ENCODE measurements around the gene MAOB. TPM values are rescaled to one million over a fixed set of nuclear protein-coding genes. Genes with fewer than 3 reads are reported as not detected.
A peak's percentile ranks its signal among the peaks of the same experiment; 100 is the strongest.

The MAOB gene
- total and polyA plus RNA-seq, 12 donors = 10.8 to 90.0 (median 41.2) TPM

GRCh38 chrX:43866423-43866822 is 15.8 kb downstream of the MAOB start:
- no peaks in the 10 kb centered on the region for H3K36me3 ChIP-seq (replicated peaks in 1 of 2)
- no peak overlapping the region for H3K4me3 ChIP-seq
- TF ChIP-seq CTCF (IDR thresholded peaks at IDR 0.05) = no peak
- no peak for TF ChIP-seq POLR2A (IDR thresholded peaks at IDR 0.05)
- no peaks in the 10 kb centered on the region for H3K4me1 ChIP-seq (replicated peaks in 1 of 2)
- intact Hi-C loops (cut with DNase I) = no loop called here
- H3K27ac ChIP-seq = no peak overlapping the region
- WGBS, 4 donors = 83 to 92% (median 86%) methylated on average over 4 of the region's 4 CpGs
- H3K9me3 ChIP-seq (replicated peaks in 1 of 3) = no peaks in the 10 kb centered on the region
- H3K27me3 ChIP-seq = no peaks in the 10 kb centered on the region
- no peak for DNase-seq

- H3K36me3 ChIP-seq (replicated peaks in 1 of 2) = no peaks in the 10 kb centered on the region
- no peak overlapping the region for H3K4me3 ChIP-seq
- no peaks in the 10 kb centered on the region for H3K4me1 ChIP-seq (replicated peaks in 1 of 2)
- 70 to 99% (median 85%) methylated on average over 5 of the region's 5 CpGs for WGBS, 4 donors
- intact Hi-C loops (cut with DNase I) = no loop called here
- no peak for TF ChIP-seq POLR2A (IDR thresholded peaks at IDR 0.05)
- no peak for TF ChIP-seq CTCF (IDR thresholded peaks at IDR 0.05)
- no peak overlapping the region for H3K27ac ChIP-seq
- no peaks in the 10 kb centered on the region for H3K9me3 ChIP-seq (replicated peaks in 1 of 3)
- DNase-seq = no peak
- no peaks in the 10 kb centered on the region for H3K27me3 ChIP-seq
Observed at GRCh38 chrX:43865791-43866190, 16.5 kb downstream of the MAOB start.

DNA sequence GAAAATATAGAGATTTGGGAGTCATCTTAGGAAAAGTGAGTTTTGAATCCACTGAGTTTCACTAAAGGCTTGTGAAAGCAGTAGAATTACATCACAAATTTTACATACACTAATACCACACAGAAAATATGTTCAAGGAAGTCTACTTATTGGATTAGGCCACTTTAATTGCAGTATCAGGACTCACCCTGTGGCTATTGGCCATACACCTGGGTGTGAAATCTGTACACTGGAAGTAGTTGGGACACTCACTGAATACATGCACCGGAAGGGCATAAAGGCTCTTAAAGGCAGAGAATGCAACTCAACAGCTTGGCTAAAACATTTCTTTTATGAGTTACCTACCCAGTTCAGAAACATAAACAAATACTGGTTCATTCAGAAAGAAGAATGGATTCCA is 19.8 kb downstream of the MAOB start:
- Histone ChIP-seq H3K36me3 (replicated peaks in 1 of 2) (no peaks in the 10 kb centered on the region), H3K4me1 (replicated peaks in 1 of 2) (no peaks in the 10 kb centered on the region), H3K9me3 (replicated peaks in 1 of 3) (no peaks in the 10 kb centered on the region), H3K4me3 (no peak overlapping the region), H3K27me3 (no peaks in the 10 kb centered on the region), H3K27ac (no peak overlapping the region)
- DNase-seq = no peak
- TF ChIP-seq CTCF (IDR thresholded peaks at IDR 0.05) = no peak
- TF ChIP-seq POLR2A (IDR thresholded peaks at IDR 0.05) = no peak
- 90 to 100% (median 95%) methylated on average over 1 of the region's 1 CpG for WGBS, 4 donors
- intact Hi-C loops (cut with DNase I) = no loop called here

DNA sequence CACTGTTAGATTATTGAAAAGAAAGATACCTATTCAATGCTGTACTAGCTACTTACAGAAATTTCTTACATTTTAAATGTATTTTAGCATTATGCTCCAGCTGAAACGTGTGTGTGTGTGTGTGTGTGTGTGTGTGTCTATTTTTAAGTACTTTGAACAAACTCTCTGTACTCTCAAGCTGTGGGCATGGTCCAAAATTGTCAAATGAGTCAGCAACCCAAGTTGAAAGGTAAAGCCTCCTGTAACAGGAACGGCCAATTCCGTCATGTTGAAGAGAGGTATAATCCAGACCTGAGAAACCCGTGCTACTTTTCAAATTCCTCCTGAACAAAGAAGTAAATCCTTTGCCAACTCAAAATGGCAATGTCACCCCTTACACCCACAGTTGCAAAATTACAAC is 20.5 kb downstream of the MAOB start:
- Histone ChIP-seq H3K4me1 (replicated peaks in 1 of 2) (no peaks in the 10 kb centered on the region), H3K4me3 (no peak overlapping the region), H3K36me3 (replicated peaks in 1 of 2) (no peaks in the 10 kb centered on the region), H3K9me3 (replicated peaks in 1 of 3) (no peaks in the 10 kb centered on the region), H3K27ac (no peak overlapping the region), H3K27me3 (no peaks in the 10 kb centered on the region)
- WGBS, 4 donors = 39 to 50% (median 46%) methylated on average over 3 to 4 of the region's 4 CpGs
- peak in 3 of 7 donors; percentile 30 to 52 (median 30) for DNase-seq
- intact Hi-C loops (cut with DNase I) = no loop called here
- TF ChIP-seq CTCF (IDR thresholded peaks at IDR 0.05) (no peak), POLR2A (IDR thresholded peaks at IDR 0.05) (no peak)
